ENCODE data around the gene RNF207.

GRCh38 chr1:6251681-6252373 is 45.9 kb downstream of the RNF207 start:
- TF ChIP-seq GATA3 (IDR thresholded peaks at IDR 0.05; ENCODE audit: low read depth, low read length), result no peak
- no peak for TF ChIP-seq GATA2 (IDR thresholded peaks at IDR 0.05; ENCODE audit: low read depth, low read length)
